Neural progenitor cell (in vitro differentiated cells): ENCODE measurements around the gene IGLON5.

ENCODE experiments used
- EZH2 ChIP-seq: fragments of 200-600 bp; sonication (generic); IDR thresholded peaks from 2 replicates; pipeline ENCODE4 v1.6.1; 2017; ENCODE audit warnings: antibody characterized with exemption, mild to moderate bottlenecking, moderate library complexity
- TF ChIP-seq, protein P1 (sequence below): fragments of 200-600 bp; sonication (generic); IDR thresholded peaks from 2 replicates; pipeline ENCODE4 v1.5.1; 2017; ENCODE audit warnings: antibody characterized with exemption, mild to moderate bottlenecking

DNA sequence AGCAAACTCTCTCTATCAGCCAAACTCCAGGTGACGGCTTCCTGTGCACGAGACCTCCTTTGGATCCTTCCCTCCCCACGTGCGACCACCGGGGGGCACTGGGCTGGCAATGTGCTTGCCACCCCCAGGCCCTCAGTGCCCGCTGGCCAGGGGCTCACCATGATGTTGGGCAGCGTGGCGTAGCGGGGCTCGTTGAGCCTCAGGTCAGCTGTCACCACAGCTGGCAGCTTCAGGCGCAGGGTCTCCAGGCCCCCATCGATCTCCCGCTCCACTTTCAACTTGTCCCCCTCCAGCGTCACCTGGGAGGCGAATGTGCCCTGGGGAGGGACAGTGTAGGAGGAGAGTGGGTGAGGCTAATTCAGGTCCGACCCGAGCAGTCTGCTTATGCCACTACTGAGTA, 35.3 kb downstream of the IGLON5 start:
- TF ChIP-seq, protein P1, sequence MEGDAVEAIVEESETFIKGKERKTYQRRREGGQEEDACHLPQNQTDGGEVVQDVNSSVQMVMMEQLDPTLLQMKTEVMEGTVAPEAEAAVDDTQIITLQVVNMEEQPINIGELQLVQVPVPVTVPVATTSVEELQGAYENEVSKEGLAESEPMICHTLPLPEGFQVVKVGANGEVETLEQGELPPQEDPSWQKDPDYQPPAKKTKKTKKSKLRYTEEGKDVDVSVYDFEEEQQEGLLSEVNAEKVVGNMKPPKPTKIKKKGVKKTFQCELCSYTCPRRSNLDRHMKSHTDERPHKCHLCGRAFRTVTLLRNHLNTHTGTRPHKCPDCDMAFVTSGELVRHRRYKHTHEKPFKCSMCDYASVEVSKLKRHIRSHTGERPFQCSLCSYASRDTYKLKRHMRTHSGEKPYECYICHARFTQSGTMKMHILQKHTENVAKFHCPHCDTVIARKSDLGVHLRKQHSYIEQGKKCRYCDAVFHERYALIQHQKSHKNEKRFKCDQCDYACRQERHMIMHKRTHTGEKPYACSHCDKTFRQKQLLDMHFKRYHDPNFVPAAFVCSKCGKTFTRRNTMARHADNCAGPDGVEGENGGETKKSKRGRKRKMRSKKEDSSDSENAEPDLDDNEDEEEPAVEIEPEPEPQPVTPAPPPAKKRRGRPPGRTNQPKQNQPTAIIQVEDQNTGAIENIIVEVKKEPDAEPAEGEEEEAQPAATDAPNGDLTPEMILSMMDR: peak; percentile 23
- no peak for TF ChIP-seq EZH2
